Keratinocyte (primary cell): ENCODE data around the gene CITED1. TPM values are rescaled to one million over a fixed set of nuclear protein-coding genes. Genes with fewer than 3 reads are reported as not detected.

Experiments used
- DNase-seq: peaks from one replicate; pipeline ENCODE4 v3.0.0-alpha.2; 2011; ENCODE audit warnings: low read depth, missing footprints, low spot score
- FAIRE-seq: peaks from 2 replicates; lab custom pipeline; 2011; peaks lifted over from hg19 to GRCh38; lab: Jason Lieb, UNC
- H2AFZ ChIP-seq: 2 replicates; pipeline ENCODE4 v1.6.0; 2012; ENCODE audit warnings: low read length, control low read depth, inconsistent platforms; ENCODE audit not compliant: control insufficient read depth
- H3K27ac ChIP-seq: 2 replicates; pipeline ENCODE4 v1.5.1; 2011; ENCODE audit warnings: low read length; ENCODE audit not compliant: control insufficient read depth, insufficient read depth
- H3K27me3 ChIP-seq: 3 replicates; pipeline ENCODE4 v1.6.0; 2011; ENCODE audit warnings: low read length; ENCODE audit not compliant: control insufficient read depth, insufficient read depth; ENCODE audit errors: extremely low read depth
- H3K36me3 ChIP-seq, 2 experiments: 2 replicates in 1 of 2; 3 replicates in 1 of 2; pipeline ENCODE4 v1.5.1; 2011; ENCODE audit warnings: low read length in 2 of 2, mild to moderate bottlenecking in 1 of 2; ENCODE audit not compliant: control insufficient read depth in 2 of 2, insufficient read depth in 2 of 2; ENCODE audit errors: extremely low read depth in 1 of 2
- H3K4me1 ChIP-seq: 3 replicates; pipeline ENCODE4 v1.5.1; 2011; ENCODE audit warnings: low read length; ENCODE audit not compliant: control insufficient read depth, insufficient read depth; ENCODE audit errors: extremely low read depth
- H3K4me2 ChIP-seq: 3 replicates; pipeline ENCODE4 v1.6.0; 2011; ENCODE audit warnings: low read depth, low read length; ENCODE audit not compliant: control insufficient read depth, insufficient read depth; ENCODE audit errors: extremely low read depth
- H3K4me3 ChIP-seq, 3 experiments: fragments of 200-600 bp in 1 of 3; sonication (generic) in 1 of 3; 2 replicates in 2 of 3; 3 replicates in 1 of 3; pipeline ENCODE4 v1.5.1; 2011 to 2016; ENCODE audit warnings: low read length in 3 of 3, mild to moderate bottlenecking in 3 of 3, control low read depth in 2 of 3, inconsistent platforms in 1 of 3, low read depth in 1 of 3, mixed read lengths in 1 of 3, mixed run types in 1 of 3, moderate library complexity in 1 of 3; ENCODE audit not compliant: control insufficient read depth in 2 of 3, insufficient read depth in 2 of 3; ENCODE audit errors: extremely low read depth in 1 of 3
- H3K79me2 ChIP-seq: 2 replicates; pipeline ENCODE4 v1.6.0; 2012; ENCODE audit warnings: low read length; ENCODE audit not compliant: control insufficient read depth, insufficient read depth
- H3K9ac ChIP-seq: 3 replicates; pipeline ENCODE4 v1.6.0; 2011; ENCODE audit warnings: low read length; ENCODE audit not compliant: control insufficient read depth, insufficient read depth; ENCODE audit errors: extremely low read depth
- H3K9me1 ChIP-seq: 3 replicates; pipeline ENCODE4 v1.6.0; 2011; ENCODE audit warnings: low read length; ENCODE audit not compliant: control insufficient read depth, insufficient read depth; ENCODE audit errors: extremely low read depth
- H3K9me3 ChIP-seq: 2 replicates; pipeline ENCODE4 v1.5.1; 2012; ENCODE audit warnings: low read depth, low read length; ENCODE audit not compliant: control insufficient read depth
- H4K20me1 ChIP-seq: 3 replicates; pipeline ENCODE4 v1.6.0; 2011; ENCODE audit warnings: low read length; ENCODE audit not compliant: control insufficient read depth, insufficient read depth; ENCODE audit errors: extremely low read depth
- CTCF ChIP-seq, 3 experiments: IDR thresholded peaks in 1 of 3; conservative IDR thresholded peaks in 1 of 3; optimal IDR thresholded peaks in 1 of 3; 2 replicates in 2 of 3; 3 replicates in 1 of 3; pipeline versions ENCODE3 to v1.5.1; 2011; ENCODE audit warnings: low read length in 3 of 3, mild to moderate bottlenecking in 3 of 3, moderate library complexity in 2 of 3, control low read depth in 1 of 3, inconsistent platforms in 1 of 3; ENCODE audit not compliant: insufficient read depth in 2 of 3; ENCODE audit errors: extremely low read depth in 1 of 3
- EZH2 ChIP-seq: IDR thresholded peaks from one replicate; pipeline ENCODE4 v1.6.1; 2012; ENCODE audit warnings: inconsistent platforms, mild to moderate bottlenecking, low read length, moderate library complexity
- dilution Hi-C: fragments of 300-500 bp; cut with MboI; formaldehyde crosslinking; loops from one replicate; pipeline ENCODE4 v1.7.0; 2020; ENCODE audit warnings: low sequenced_read_pairs; ENCODE audit not compliant: extremely low pct_ligation_motif_present
- polyA plus RNA-seq, 5 experiments: library from polyadenylated mRNA; depleted of rRNA in 3 of 5; stranded (reverse) in 3 of 5; stranded (forward) in 1 of 5; unstranded in 1 of 5; fragments of >200 nt; gene quantifications; 1 replicate in 1 of 5; 2 replicates in 3 of 5; 3 replicates in 1 of 5; pipeline versions ENCODE4 v1.2.1 to v1.2.3, GENCODE V29; 2011 to 2012; ENCODE audit warnings: missing spikeins in 2 of 5, low read depth in 1 of 5, low replicate concordance in 1 of 5

CITED1 gene
- polyA plus RNA-seq, 1 donor (not counting 4 experiments of a cell fraction or from before 2014, with no cell fraction given), result 0.30 TPM

DNA sequence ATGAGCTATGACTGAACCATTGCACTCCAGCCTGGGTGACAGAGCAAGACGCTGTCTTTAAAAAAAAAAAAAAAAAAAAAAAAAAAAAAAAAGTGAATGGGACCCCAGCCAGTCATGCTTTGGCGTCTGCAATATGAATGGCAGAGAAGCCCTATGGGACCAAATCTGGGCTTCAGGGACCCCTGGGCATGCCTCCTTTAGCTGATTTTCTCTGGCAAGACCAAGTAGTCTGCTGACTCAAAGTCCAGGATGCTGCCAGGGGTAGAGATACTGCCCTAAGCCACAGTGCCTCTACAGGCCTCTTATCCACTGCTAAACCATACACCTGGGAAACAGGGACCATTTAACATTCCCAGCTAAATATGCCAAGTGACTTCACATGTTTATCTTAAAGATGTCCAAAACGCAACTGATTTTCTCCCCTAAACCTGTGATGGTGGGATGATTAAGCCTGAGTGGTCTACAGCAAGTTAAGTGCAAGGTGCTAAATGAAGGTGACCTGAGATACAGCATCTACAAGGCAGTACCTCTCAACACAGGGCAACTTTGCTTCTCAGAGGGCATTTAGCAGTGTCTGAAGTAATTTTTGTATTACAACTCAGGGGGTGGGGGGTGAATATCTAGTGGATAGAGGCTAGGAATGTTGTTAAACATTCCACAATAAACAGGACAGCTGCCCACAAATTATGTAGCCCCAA lies 34.5 kb downstream of the CITED1 start:
- H3K4me1 ChIP-seq, result peaks cover 64% of the 10 kb centered on the region
- H3K9me3 ChIP-seq, result no peaks in the 10 kb centered on the region
- H4K20me1 ChIP-seq, result peaks cover 55% of the 10 kb centered on the region
- peaks cover 47 to 68% of the 10 kb centered on the region in 2 experiments for H3K36me3 ChIP-seq
- H2AFZ ChIP-seq, result no peak overlapping the region
- TF ChIP-seq CTCF (optimal IDR thresholded peaks at IDR 0.05 in 1 of 3, IDR thresholded peaks at IDR 0.05 in 1 of 3, conservative IDR thresholded peaks at IDR 0.05 in 1 of 3; ENCODE audit: extremely low read depth in 1 of 3, insufficient read depth in 2 of 3, low read length in 3 of 3) (no peak), EZH2 (no peak)
- DNase-seq (no peak), FAIRE-seq (no peak)
- peaks cover 4% of the 10 kb centered on the region for H3K9me1 ChIP-seq
- dilution Hi-C loops, result no loop called here
- no peaks in the 10 kb centered on the region for H3K27me3 ChIP-seq
- H3K27ac ChIP-seq, result no peak overlapping the region
- H3K79me2 ChIP-seq, result peaks cover 32% of the 10 kb centered on the region
- H3K4me3 ChIP-seq, result no peak overlapping the region
- H3K9ac ChIP-seq, result no peak overlapping the region
- no peak overlapping the region for H3K4me2 ChIP-seq

DNA sequence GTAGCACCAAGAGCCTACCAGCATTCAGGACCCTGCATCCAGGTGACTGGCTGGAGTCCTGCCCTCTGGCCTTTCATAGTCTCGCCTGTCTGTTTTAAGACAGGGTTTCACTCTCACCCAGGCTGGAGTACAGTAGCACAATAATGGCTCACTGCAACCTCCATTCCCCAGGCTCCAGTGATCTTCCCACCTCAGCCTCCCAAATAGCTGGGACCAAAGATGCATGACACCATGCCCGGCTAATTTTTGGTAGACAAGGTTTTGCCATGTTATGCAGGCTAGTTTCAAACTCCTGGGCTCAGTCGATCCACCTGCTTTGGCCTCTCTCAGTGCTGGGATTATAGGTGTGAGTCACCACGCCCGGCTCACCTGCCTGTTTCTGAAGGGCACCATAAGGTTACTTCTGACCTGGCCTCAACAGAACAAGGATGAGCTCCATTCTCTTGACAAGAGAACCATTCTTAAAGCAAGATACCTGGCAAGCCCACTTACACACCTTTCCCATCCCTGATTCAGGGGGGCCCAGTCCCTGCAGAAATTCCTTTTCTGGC lies 35.3 kb downstream of the CITED1 start:
- no peak for TF ChIP-seq CTCF (optimal IDR thresholded peaks at IDR 0.05 in 1 of 3, IDR thresholded peaks at IDR 0.05 in 1 of 3, conservative IDR thresholded peaks at IDR 0.05 in 1 of 3; ENCODE audit: extremely low read depth in 1 of 3, insufficient read depth in 2 of 3, low read length in 3 of 3)
- no peak for TF ChIP-seq EZH2
- Histone ChIP-seq H3K27ac (no peak overlapping the region), H3K4me1 (peaks cover 57% of the 10 kb centered on the region), H3K9me1 (peaks cover 4% of the 10 kb centered on the region), H2AFZ (no peak overlapping the region), H3K79me2 (peaks cover 23% of the 10 kb centered on the region), H3K4me2 (peak overlapping the region; percentile 12), H3K9ac (no peak overlapping the region), H4K20me1 (peaks cover 52% of the 10 kb centered on the region), H3K4me3 (no peak overlapping the region), H3K27me3 (no peaks in the 10 kb centered on the region), H3K9me3 (no peaks in the 10 kb centered on the region), H3K36me3 (peaks cover 43 to 64% of the 10 kb centered on the region in 2 experiments)
- DNase-seq (no peak), FAIRE-seq (no peak)
- dilution Hi-C loops, result no loop called here
